ENCODE results near the gene MARCHF11.

The MARCHF11 gene

GRCh38 chr5:16025681-16026080, 153.9 kb downstream of the MARCHF11 start:
- H3K36me3 Mint-ChIP-seq (ENCODE audit: low read depth) = no peaks in the 10 kb centered on the region
- no peak for TF ChIP-seq CTCF (IDR thresholded peaks at IDR 0.05)
- H3K9me3 Mint-ChIP-seq = no peaks in the 10 kb centered on the region
- DNase-seq = no peak
- H3K27ac Mint-ChIP-seq = no peak overlapping the region
- no peak overlapping the region for H3K4me3 Mint-ChIP-seq
- H3K4me1 Mint-ChIP-seq = no peaks in the 10 kb centered on the region
- peaks cover 5% of the 10 kb centered on the region for H3K27me3 Mint-ChIP-seq (ENCODE audit: low read depth, poor library complexity)

GRCh38 chr5:16018970-16019369, 160.6 kb downstream of the MARCHF11 start:
- Mint-ChIP-seq H3K9me3 (no peaks in the 10 kb centered on the region), H3K4me1 (no peaks in the 10 kb centered on the region), H3K36me3 (ENCODE audit: low read depth) (no peaks in the 10 kb centered on the region), H3K27me3 (ENCODE audit: low read depth, poor library complexity) (peaks cover 11% of the 10 kb centered on the region), H3K4me3 (no peak overlapping the region), H3K27ac (no peak overlapping the region)
- DNase-seq = no peak
- TF ChIP-seq CTCF (IDR thresholded peaks at IDR 0.05) = no peak

GRCh38 chr5:16017720-16018119, 161.9 kb downstream of the MARCHF11 start:
- no peaks in the 10 kb centered on the region for H3K9me3 Mint-ChIP-seq
- TF ChIP-seq CTCF (IDR thresholded peaks at IDR 0.05) = no peak
- no peaks in the 10 kb centered on the region for H3K4me1 Mint-ChIP-seq
- H3K36me3 Mint-ChIP-seq (ENCODE audit: low read depth) = no peaks in the 10 kb centered on the region
- peaks cover 11% of the 10 kb centered on the region for H3K27me3 Mint-ChIP-seq (ENCODE audit: low read depth, poor library complexity)
- H3K4me3 Mint-ChIP-seq = no peak overlapping the region
- no peak overlapping the region for H3K27ac Mint-ChIP-seq
- DNase-seq = no peak
